ENCODE results near the gene GRAMD2B.
"Not testable (repeated sequence)": the region's sequence is repeated elsewhere in the genome, so short reads cannot be mapped to it uniquely, and the experiment has no call there.

Gene GRAMD2B

GRCh38 chr5:126430631-126431030 is 7.4 kb downstream of the GRAMD2B start:
- Mint-ChIP-seq H3K36me3 (ENCODE audit: low read depth) (peaks cover 7% of the 10 kb centered on the region), H3K27ac (no peak overlapping the region), H3K4me1 (ENCODE audit: low read depth) (peaks cover 7% of the 10 kb centered on the region), H3K9me3 (no peaks in the 10 kb centered on the region), H3K27me3 (ENCODE audit: low read depth) (no peaks in the 10 kb centered on the region), H3K4me3 (no peak overlapping the region)
- DNase-seq (ENCODE audit: low spot score), result no peak

GRCh38 chr5:126433701-126434100 is 10.5 kb downstream of the GRAMD2B start:
- no peak for DNase-seq (ENCODE audit: low spot score)
- Mint-ChIP-seq H3K9me3 (no peaks in the 10 kb centered on the region), H3K4me1 (ENCODE audit: low read depth) (peaks cover 15% of the 10 kb centered on the region), H3K27me3 (ENCODE audit: low read depth) (no peaks in the 10 kb centered on the region), H3K4me3 (no peak overlapping the region), H3K36me3 (ENCODE audit: low read depth) (peaks cover 9% of the 10 kb centered on the region), H3K27ac (no peak overlapping the region)

- no peaks in the 10 kb centered on the region for H3K27me3 Mint-ChIP-seq (ENCODE audit: low read depth)
- no peak overlapping the region for H3K27ac Mint-ChIP-seq
- H3K4me3 Mint-ChIP-seq, result no peak overlapping the region
- H3K36me3 Mint-ChIP-seq (ENCODE audit: low read depth), result peaks cover 10% of the 10 kb centered on the region
- H3K4me1 Mint-ChIP-seq (ENCODE audit: low read depth), result peaks cover 15% of the 10 kb centered on the region
- DNase-seq (ENCODE audit: low spot score), result no peak
- no peaks in the 10 kb centered on the region for H3K9me3 Mint-ChIP-seq
These were observed 12.1 kb downstream of the GRAMD2B start for GRCh38 chr5:126435261-126435660.

GRCh38 chr5:126435714-126436113 is 12.5 kb downstream of the GRAMD2B start:
- H3K27me3 Mint-ChIP-seq (ENCODE audit: low read depth), result no peaks in the 10 kb centered on the region
- H3K36me3 Mint-ChIP-seq (ENCODE audit: low read depth), result peaks cover 10% of the 10 kb centered on the region
- peaks cover 12% of the 10 kb centered on the region for H3K4me1 Mint-ChIP-seq (ENCODE audit: low read depth)
- no peak for DNase-seq (ENCODE audit: low spot score)
- no peak overlapping the region for H3K4me3 Mint-ChIP-seq
- H3K27ac Mint-ChIP-seq, result no peak overlapping the region
- no peaks in the 10 kb centered on the region for H3K9me3 Mint-ChIP-seq

- Mint-ChIP-seq H3K9me3 (no peaks in the 10 kb centered on the region), H3K4me3 (no peak overlapping the region), H3K36me3 (ENCODE audit: low read depth) (peaks cover 10% of the 10 kb centered on the region), H3K27me3 (ENCODE audit: low read depth) (no peaks in the 10 kb centered on the region), H3K27ac (no peak overlapping the region), H3K4me1 (ENCODE audit: low read depth) (peaks cover 16% of the 10 kb centered on the region)
- DNase-seq (ENCODE audit: low spot score), result no peak
These were observed 14.5 kb downstream of the GRAMD2B start for GRCh38 chr5:126437721-126438120.

GRCh38 chr5:126438267-126438666 is 15.1 kb downstream of the GRAMD2B start:
- Mint-ChIP-seq H3K27me3 (ENCODE audit: low read depth) (no peaks in the 10 kb centered on the region), H3K9me3 (no peaks in the 10 kb centered on the region), H3K36me3 (ENCODE audit: low read depth) (peaks cover 10% of the 10 kb centered on the region), H3K4me3 (no peak overlapping the region), H3K27ac (peak overlapping the region; percentile 5), H3K4me1 (ENCODE audit: low read depth) (peaks cover 20% of the 10 kb centered on the region)
- no peak for DNase-seq (ENCODE audit: low spot score)

GRCh38 chr5:126438868-126439267 is 15.7 kb downstream of the GRAMD2B start:
- DNase-seq (ENCODE audit: low spot score), result no peak
- H3K27ac Mint-ChIP-seq, result no peak overlapping the region
- no peaks in the 10 kb centered on the region for H3K27me3 Mint-ChIP-seq (ENCODE audit: low read depth)
- H3K4me3 Mint-ChIP-seq, result no peak overlapping the region
- H3K4me1 Mint-ChIP-seq (ENCODE audit: low read depth), result peaks cover 24% of the 10 kb centered on the region
- peaks cover 10% of the 10 kb centered on the region for H3K36me3 Mint-ChIP-seq (ENCODE audit: low read depth)
- no peaks in the 10 kb centered on the region for H3K9me3 Mint-ChIP-seq

GRCh38 chr5:126439724-126440123 is 16.5 kb downstream of the GRAMD2B start:
- H3K27me3 Mint-ChIP-seq (ENCODE audit: low read depth); H3K36me3 Mint-ChIP-seq (ENCODE audit: low read depth); H3K9me3 Mint-ChIP-seq; DNase-seq (ENCODE audit: low spot score); H3K27ac Mint-ChIP-seq; H3K4me3 Mint-ChIP-seq: not testable (repeated sequence)
- peaks cover 32% of the 10 kb centered on the region for H3K4me1 Mint-ChIP-seq (ENCODE audit: low read depth)

GRCh38 chr5:126441230-126441629 is 18.0 kb downstream of the GRAMD2B start:
- Mint-ChIP-seq H3K36me3 (ENCODE audit: low read depth) (peaks cover 10% of the 10 kb centered on the region), H3K4me3 (no peak overlapping the region), H3K27ac (no peak overlapping the region), H3K9me3 (no peaks in the 10 kb centered on the region), H3K27me3 (ENCODE audit: low read depth) (no peaks in the 10 kb centered on the region), H3K4me1 (ENCODE audit: low read depth) (peaks cover 45% of the 10 kb centered on the region)
- no peak for DNase-seq (ENCODE audit: low spot score)

- Mint-ChIP-seq H3K9me3 (no peaks in the 10 kb centered on the region), H3K36me3 (ENCODE audit: low read depth) (peaks cover 3% of the 10 kb centered on the region), H3K4me3 (peak overlapping the region; percentile 13), H3K27me3 (ENCODE audit: low read depth) (no peaks in the 10 kb centered on the region), H3K4me1 (ENCODE audit: low read depth) (peaks cover 50% of the 10 kb centered on the region), H3K27ac (peak overlapping the region; percentile 52)
- DNase-seq (ENCODE audit: low spot score), result no peak
These were observed 20.2 kb downstream of the GRAMD2B start for GRCh38 chr5:126443374-126443851.

GRCh38 chr5:126444137-126444536 is 20.9 kb downstream of the GRAMD2B start:
- H3K4me3 Mint-ChIP-seq, result no peak overlapping the region
- H3K27me3 Mint-ChIP-seq (ENCODE audit: low read depth), result no peaks in the 10 kb centered on the region
- no peaks in the 10 kb centered on the region for H3K36me3 Mint-ChIP-seq (ENCODE audit: low read depth)
- no peaks in the 10 kb centered on the region for H3K9me3 Mint-ChIP-seq
- no peak overlapping the region for H3K27ac Mint-ChIP-seq
- peaks cover 52% of the 10 kb centered on the region for H3K4me1 Mint-ChIP-seq (ENCODE audit: low read depth)
- no peak for DNase-seq (ENCODE audit: low spot score)

GRCh38 chr5:126445502-126446174 is 22.4 kb downstream of the GRAMD2B start:
- no peak for DNase-seq (ENCODE audit: low spot score)
- H3K4me3 Mint-ChIP-seq, result peak overlapping the region; percentile 23
- H3K27ac Mint-ChIP-seq, result peak overlapping the region; percentile 85
- H3K36me3 Mint-ChIP-seq (ENCODE audit: low read depth), result no peaks in the 10 kb centered on the region
- no peaks in the 10 kb centered on the region for H3K27me3 Mint-ChIP-seq (ENCODE audit: low read depth)
- no peaks in the 10 kb centered on the region for H3K9me3 Mint-ChIP-seq
- H3K4me1 Mint-ChIP-seq (ENCODE audit: low read depth), result peaks cover 65% of the 10 kb centered on the region

GRCh38 chr5:126446498-126447224 is 23.5 kb downstream of the GRAMD2B start:
- Mint-ChIP-seq H3K4me1 (ENCODE audit: low read depth) (peaks cover 67% of the 10 kb centered on the region), H3K4me3 (peak overlapping the region; percentile 41), H3K9me3 (no peaks in the 10 kb centered on the region), H3K27me3 (ENCODE audit: low read depth) (no peaks in the 10 kb centered on the region), H3K27ac (peak overlapping the region; percentile 85), H3K36me3 (ENCODE audit: low read depth) (no peaks in the 10 kb centered on the region)
- peak; percentile 73 for DNase-seq (ENCODE audit: low spot score)

GRCh38 chr5:126448720-126449119 is 25.5 kb downstream of the GRAMD2B start:
- H3K4me1 Mint-ChIP-seq (ENCODE audit: low read depth), result peaks cover 67% of the 10 kb centered on the region
- H3K36me3 Mint-ChIP-seq (ENCODE audit: low read depth), result peaks cover 4% of the 10 kb centered on the region
- H3K27me3 Mint-ChIP-seq (ENCODE audit: low read depth), result no peaks in the 10 kb centered on the region
- peak overlapping the region; percentile 70 for H3K27ac Mint-ChIP-seq
- peak overlapping the region; percentile 30 for H3K4me3 Mint-ChIP-seq
- no peaks in the 10 kb centered on the region for H3K9me3 Mint-ChIP-seq
- no peak for DNase-seq (ENCODE audit: low spot score)

Measured in T-helper 2 cell treated with Interferon-gamma antibody and Interleukin-4, amounts not matched to agents 5 μg/mL and 100 μg/mL, for 36 hours (primary cell).